K562 (cell line): ENCODE results near the gene NUBPL. TPM values are rescaled to one million over a fixed set of nuclear protein-coding genes. Genes with fewer than 3 reads are reported as not detected.

Experiments used
- ATAC-seq: fragments of 200-7000 bp; cut with Tn5 transposase; 3 replicates; pipeline ENCODE4 v1.9.1; 2020; ENCODE audit warnings: moderate library complexity
- BruUV-seq: library from RNA; stranded (reverse); fragments of 400-500 nt; replicated peaks from 2 replicates; lab custom pipeline; 2021; lab: Mats Ljungman, UMichigan
- CTCF ChIA-PET: fragments of 300-600 bp; formaldehyde crosslinking; extraction: SDS; loops from one replicate; lab custom pipeline; 2021; ENCODE audit warnings: low intra/inter-chr PET ratio; lab: Yijun Ruan, JAX
- POLR2A ChIA-PET: fragments of 300-600, 350-650 bp; sonication (Branson Sonifier 250); formaldehyde crosslinking; extraction: SDS; loops from one replicate; lab custom pipeline; 2021; ENCODE audit warnings: antibody characterized with exemption, inconsistent platforms; lab: Yijun Ruan, JAX
- DNase-seq, 4 experiments: peaks; one replicate each; pipeline versions ENCODE4 v3.0.0 to v3.0.0-alpha.2; 2011 to 2018; ENCODE audit warnings: low spot score in 3 of 4, mixed read lengths in 3 of 4; ENCODE audit errors: extremely low read depth in 1 of 4
- FAIRE-seq: peaks from 2 replicates; lab custom pipeline; 2011; peaks lifted over from hg19 to GRCh38; lab: Jason Lieb, UNC
- H2AFZ ChIP-seq: 2 replicates; pipeline ENCODE4 v1.6.0; 2011; ENCODE audit warnings: low read depth, low read length, control low read depth, inconsistent platforms
- H3K27ac ChIP-seq: fragments of 200-600 bp; 3 replicates; pipeline ENCODE4 v1.8.0; 2011; ENCODE audit warnings: low read depth, mild to moderate bottlenecking, control low read depth, inconsistent platforms, low read length, moderate library complexity, mixed read lengths; ENCODE audit errors: extremely low read depth
- H3K27me3 ChIP-seq, 2 experiments: fragments of 300-600 bp in 1 of 2; 2 replicates in 1 of 2; 3 replicates in 1 of 2; pipeline versions ENCODE4 v1.6.0 to v1.8.0; 2011; ENCODE audit warnings: inconsistent platforms in 2 of 2, low read length in 2 of 2, mild to moderate bottlenecking in 1 of 2, mixed read lengths in 1 of 2, moderate library complexity in 1 of 2; ENCODE audit not compliant: control insufficient read depth in 2 of 2, insufficient read depth in 2 of 2
- H3K36me3 ChIP-seq: fragments of 300-600 bp; 3 replicates; pipeline ENCODE4 v1.8.0; 2011; ENCODE audit warnings: mild to moderate bottlenecking, low read length, inconsistent platforms; ENCODE audit not compliant: control insufficient read depth, insufficient read depth
- H3K4me1 ChIP-seq, 2 experiments: fragments of 200-600 bp in 1 of 2; replicated peaks in 1 of 2; 2 replicates in 1 of 2; 3 replicates in 1 of 2; pipeline versions ENCODE4 v1.5.1 to v1.8.0; 2011; ENCODE audit warnings: inconsistent platforms in 2 of 2, low read length in 2 of 2, mild to moderate bottlenecking in 1 of 2, mixed read lengths in 1 of 2, moderate library complexity in 1 of 2; ENCODE audit not compliant: control insufficient read depth in 2 of 2, insufficient read depth in 2 of 2
- H3K4me2 ChIP-seq: 2 replicates; pipeline ENCODE4 v1.6.1; 2011; ENCODE audit warnings: low read length, control low read depth, inconsistent platforms, mixed read lengths; ENCODE audit not compliant: insufficient read depth
- H3K4me3 ChIP-seq: fragments of 200-600 bp; sonication (generic), shearing (Covaris generic); 2 replicates; pipeline ENCODE4 v1.5.1; 2016; ENCODE audit warnings: control low read depth, inconsistent platforms
- H3K79me2 ChIP-seq: fragments of 200-600 bp; 3 replicates; pipeline ENCODE4 v1.8.0; 2011; ENCODE audit warnings: low read length, inconsistent platforms; ENCODE audit not compliant: control insufficient read depth, insufficient read depth
- H3K9ac ChIP-seq, 2 experiments: 2 replicates each; pipeline versions ENCODE4 v1.6.0 to v1.6.1; 2011; ENCODE audit warnings: low read depth in 2 of 2, low read length in 2 of 2, control low read depth in 1 of 2, inconsistent platforms in 1 of 2, mild to moderate bottlenecking in 1 of 2, mixed read lengths in 1 of 2; ENCODE audit not compliant: insufficient read depth in 1 of 2
- H3K9me1 ChIP-seq: one replicate; pipeline ENCODE4 v1.6.0; 2011; ENCODE audit warnings: inconsistent platforms, mild to moderate bottlenecking, low read length, moderate library complexity; ENCODE audit not compliant: control insufficient read depth, insufficient read depth
- H3K9me3 ChIP-seq: replicated peaks from 2 replicates; pipeline ENCODE4 v1.5.1; 2011; ENCODE audit warnings: low read depth, low read length, inconsistent platforms; ENCODE audit not compliant: control insufficient read depth, insufficient read depth
- H4K20me1 ChIP-seq: replicated peaks from 2 replicates; pipeline ENCODE4 v1.6.1; 2011; ENCODE audit warnings: low read length, inconsistent platforms, mixed read lengths; ENCODE audit not compliant: control insufficient read depth, insufficient read depth
- CUX1 ChIP-seq: fragments of 200-800 bp; sonication (Bioruptor generic); IDR thresholded peaks from 2 replicates; pipeline ENCODE4 v1.6.1; 2016; ENCODE audit warnings: missing genetic modification characterization, missing compliant biosample characterization
- ETV5 ChIP-seq: sonication (generic); formaldehyde crosslinking; IDR thresholded peaks from 2 replicates; pipeline ENCODE4 v1.4.0; 2020; ENCODE audit warnings: low read depth, mild to moderate bottlenecking, missing genetic modification reagents
- MNT ChIP-seq, 2 experiments: fragments of 450-650 bp; conservative IDR thresholded peaks; 2 replicates each; pipeline ENCODE4 v1.6.1; 2017; ENCODE audit warnings: mild to moderate bottlenecking in 2 of 2, moderate library complexity in 2 of 2
- PURB ChIP-seq: sonication (generic); formaldehyde crosslinking; IDR thresholded peaks from 2 replicates; pipeline ENCODE4 v1.9.0; 2021; ENCODE audit warnings: low read depth, mild to moderate bottlenecking, missing genetic modification reagents
- SMAD2 ChIP-seq: fragments of 150-350 bp; IDR thresholded peaks from 2 replicates; pipeline ENCODE4 v1.6.1; 2014; ENCODE audit warnings: low read depth, mild to moderate bottlenecking, low read length
- TAL1 ChIP-seq: fragments of 450-650 bp; IDR thresholded peaks from 2 replicates; pipeline ENCODE4 v1.6.1; 2016; ENCODE audit warnings: mild to moderate bottlenecking
- ZNF354B ChIP-seq: fragments of 250-450 bp; sonication (Bioruptor Pico); IDR thresholded peaks from 2 replicates; pipeline ENCODE4 v1.4.0; 2020
- ZNF609 ChIP-seq: sonication (generic); formaldehyde crosslinking; IDR thresholded peaks from 2 replicates; pipeline ENCODE4 v1.8.1; 2023; ENCODE audit warnings: missing genetic modification reagents, mild to moderate bottlenecking, borderline replicate concordance
- whole genome bisulfite sequencing: fragments of 100-300 bp; shearing (Covaris generic); methylation state at CpG from one replicate; pipeline ENCODE4 v1.1.6; 2016; ENCODE audit warnings: low coverage, mixed read lengths; ENCODE audit not compliant: insufficient coverage; ENCODE audit errors: missing lambda C conversion rate; 5-methylcytosine and 5-hydroxymethylcytosine counted together
- in situ Hi-C: fragments of 300-500 bp; cut with MboI; formaldehyde crosslinking; loops from 4 replicates; pipeline ENCODE4 v1.15.0; 2018; ENCODE audit warnings: inconsistent platforms, mixed read lengths
- intact Hi-C: fragments of 100-400 bp; cut with micrococcal nuclease; formaldehyde crosslinking; loops from 2 replicates; pipeline ENCODE4 v1.14.2; 2022
- polyA plus RNA-seq, 8 experiments: library from polyadenylated mRNA; depleted of rRNA in 4 of 8; stranded (reverse) in 5 of 8; unstranded in 3 of 8; fragments of >200 nt; fragmentation: Nextera tagmentation in 2 of 8; fragmentation: Illumina TruSeq in 1 of 8; extraction: Ambion mirVana in 2 of 8; extraction: Trizol in 1 of 8; gene quantifications; 2 replicates each; pipeline versions ENCODE4 v1.2.1 to v1.2.3, GENCODE V29; 2011 to 2014; ENCODE audit warnings: inconsistent platforms in 1 of 8, missing spikeins in 1 of 8
- total RNA-seq, 7 experiments: library from RNA; depleted of rRNA in 6 of 7; stranded (reverse); fragments of >200 nt in 6 of 7; fragmentation: Illumina TruSeq in 2 of 7; extraction: Trizol in 2 of 7; gene quantifications; 2 replicates each; pipeline versions ENCODE4 v1.2.1 to v1.2.3, GENCODE V29; 2011 to 2021; ENCODE audit warnings: low replicate concordance in 1 of 7

Gene NUBPL
- total and polyA plus RNA-seq, 9 of the 15 experiments (the other 6 are each of a cell fraction or from before 2014, with no cell fraction given): 3.2 to 8.7 (median 6.1) TPM

- Histone ChIP-seq H3K9me1 (no peaks in the 10 kb centered on the region), H3K27me3 (no peaks in the 10 kb centered on the region; a peak in 1 of 5 replicates), H4K20me1 (no peaks in the 10 kb centered on the region), H3K4me2 (no peak overlapping the region), H3K9me3 (no peaks in the 10 kb centered on the region), H2AFZ (no peak overlapping the region), H3K4me1 (no peaks in the 10 kb centered on the region), H3K36me3 (no peaks in the 10 kb centered on the region), H3K4me3 (no peak overlapping the region), H3K79me2 (no peaks in the 10 kb centered on the region), H3K9ac (no peak overlapping the region), H3K27ac (no peak overlapping the region)
- ChIA-PET CTCF (no interaction called here), POLR2A (no interaction called here)
- FAIRE-seq: no peak
- no peak for DNase-seq
- BruUV-seq: no TSS peak
- intact Hi-C loops (no loop called here), in situ Hi-C loops (no loop called here)
- WGBS: 5% methylated on average over 3 of the region's 3 CpGs
- no peak for ATAC-seq
- TF ChIP-seq ZNF354B (no peak), MNT (conservative IDR thresholded peaks at IDR 0.05) (no peak), CUX1 (CRISPR knock-in tag) (no peak), ZNF609 (CRISPR knock-in tag) (no peak), TAL1 (no peak), SMAD2 (no peak), PURB (CRISPR knock-in tag) (no peak), ETV5 (CRISPR knock-in tag) (no peak)
Measured at GRCh38 chr14:31886156-31886835, 325.1 kb downstream of the NUBPL start.
